ENCODE data around the gene RRM2. TPM values are rescaled to one million over a fixed set of nuclear protein-coding genes. Genes with fewer than 3 reads are reported as not detected.

Gene RRM2
- total RNA-seq, 3 donors from 2014 or later (not counting 1 experiment from before 2014, with no cell fraction given) = 16.1 to 22.1 (median 18.5) TPM

DNA sequence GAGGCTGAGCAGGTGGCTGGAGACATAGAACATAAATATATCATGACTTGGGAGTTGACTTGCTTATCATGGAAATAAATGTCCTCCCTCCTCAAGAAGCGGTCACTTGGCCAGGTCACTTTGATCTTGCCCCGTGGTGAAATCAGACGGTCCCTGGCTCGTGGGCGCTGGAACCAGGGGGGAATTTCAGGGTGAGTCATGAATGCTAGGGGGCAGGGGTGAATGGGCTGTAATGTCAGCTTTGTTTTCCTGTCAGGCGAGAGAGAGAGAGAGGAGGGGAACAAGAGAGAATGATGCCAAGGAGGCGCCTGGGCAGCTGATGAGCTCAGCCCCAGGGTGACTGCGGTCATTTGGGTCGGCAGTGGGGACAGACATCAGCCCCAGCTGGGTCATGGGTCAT, 47.7 kb downstream of the RRM2 start:
- no peak overlapping the region for H3K4me3 Mint-ChIP-seq
- Histone ChIP-seq H3K27ac (ENCODE audit: low read length) (no peak overlapping the region), H3K9me3 (ENCODE audit: control insufficient read depth, insufficient read depth, low read length) (no peaks in the 10 kb centered on the region), H3K4me3 (ENCODE audit: low read length) (no peak overlapping the region), H3K36me3 (ENCODE audit: control insufficient read depth, insufficient read depth, low read length) (no peaks in the 10 kb centered on the region), H3K27me3 (ENCODE audit: control insufficient read depth, insufficient read depth, low read length) (no peaks in the 10 kb centered on the region), H3K4me1 (ENCODE audit: control insufficient read depth, insufficient read depth, low read length) (no peaks in the 10 kb centered on the region)
- DNase-seq (no peak), ATAC-seq (no peak)
- H3K36me3 Mint-ChIP-seq = no peaks in the 10 kb centered on the region
- TF ChIP-seq, protein P1, sequence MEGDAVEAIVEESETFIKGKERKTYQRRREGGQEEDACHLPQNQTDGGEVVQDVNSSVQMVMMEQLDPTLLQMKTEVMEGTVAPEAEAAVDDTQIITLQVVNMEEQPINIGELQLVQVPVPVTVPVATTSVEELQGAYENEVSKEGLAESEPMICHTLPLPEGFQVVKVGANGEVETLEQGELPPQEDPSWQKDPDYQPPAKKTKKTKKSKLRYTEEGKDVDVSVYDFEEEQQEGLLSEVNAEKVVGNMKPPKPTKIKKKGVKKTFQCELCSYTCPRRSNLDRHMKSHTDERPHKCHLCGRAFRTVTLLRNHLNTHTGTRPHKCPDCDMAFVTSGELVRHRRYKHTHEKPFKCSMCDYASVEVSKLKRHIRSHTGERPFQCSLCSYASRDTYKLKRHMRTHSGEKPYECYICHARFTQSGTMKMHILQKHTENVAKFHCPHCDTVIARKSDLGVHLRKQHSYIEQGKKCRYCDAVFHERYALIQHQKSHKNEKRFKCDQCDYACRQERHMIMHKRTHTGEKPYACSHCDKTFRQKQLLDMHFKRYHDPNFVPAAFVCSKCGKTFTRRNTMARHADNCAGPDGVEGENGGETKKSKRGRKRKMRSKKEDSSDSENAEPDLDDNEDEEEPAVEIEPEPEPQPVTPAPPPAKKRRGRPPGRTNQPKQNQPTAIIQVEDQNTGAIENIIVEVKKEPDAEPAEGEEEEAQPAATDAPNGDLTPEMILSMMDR (IDR thresholded peaks at IDR 0.05) = no peak
- intact Hi-C loops (cut with micrococcal nuclease) = no loop called here
- peaks cover 4 to 5% of the 10 kb centered on the region in 2 donors for H3K4me1 Mint-ChIP-seq
- H3K27ac Mint-ChIP-seq = no peak overlapping the region
- no peaks in the 10 kb centered on the region for H3K9me3 Mint-ChIP-seq
- H3K27me3 Mint-ChIP-seq (ENCODE audit: low read depth in 2 of 2) = no peaks in the 10 kb centered on the region
- WGBS (ENCODE audit: insufficient coverage) = 80% methylated on average over 9 of the region's 9 CpGs

DNA sequence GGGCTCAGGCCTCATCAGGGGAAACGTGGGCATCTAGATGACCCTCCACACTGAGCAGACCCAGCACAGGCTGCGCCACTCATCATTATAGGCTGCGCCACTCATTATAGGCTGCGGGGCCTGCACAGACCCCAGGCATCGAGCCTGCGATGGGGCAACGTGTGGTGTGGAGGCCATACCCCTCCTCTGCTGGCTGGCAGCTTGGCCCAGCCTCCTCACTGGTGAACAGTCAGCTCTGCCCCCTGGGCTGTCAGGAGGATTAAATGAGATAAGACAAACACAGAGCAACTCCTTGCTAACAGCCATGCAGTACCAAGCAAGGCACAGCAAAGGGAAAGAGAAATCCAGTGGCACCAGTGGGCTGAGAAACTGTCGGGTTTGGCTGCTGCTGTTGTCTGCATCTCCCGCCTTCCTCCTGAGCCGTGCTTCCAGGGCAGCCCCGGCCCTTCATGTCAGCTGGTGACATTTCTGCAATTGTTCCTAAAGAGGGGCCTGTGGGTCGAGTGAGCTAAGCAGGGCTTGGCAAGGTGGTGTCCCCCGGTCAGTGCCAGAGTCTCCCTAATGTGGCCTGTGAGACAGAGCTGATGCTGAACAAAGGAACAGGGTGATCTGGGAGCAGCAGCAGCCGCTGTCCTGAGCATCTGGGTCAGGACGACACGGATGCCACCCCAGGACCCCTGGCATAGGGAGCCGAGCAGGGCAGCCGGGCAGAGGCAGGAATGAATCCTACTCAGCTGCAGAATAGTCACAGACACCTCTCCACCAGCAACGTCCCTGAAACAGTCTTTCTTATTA, 48.7 kb downstream of the RRM2 start:
- no peak for ATAC-seq
- Mint-ChIP-seq H3K4me3 (no peak overlapping the region), H3K36me3 (no peaks in the 10 kb centered on the region), H3K9me3 (no peaks in the 10 kb centered on the region), H3K4me1 (peaks cover 4 to 5% of the 10 kb centered on the region in 2 donors), H3K27ac (no peak overlapping the region), H3K27me3 (ENCODE audit: low read depth in 2 of 2) (no peaks in the 10 kb centered on the region)
- Histone ChIP-seq H3K9me3 (ENCODE audit: control insufficient read depth, insufficient read depth, low read length) (no peaks in the 10 kb centered on the region), H3K27ac (ENCODE audit: low read length) (no peak overlapping the region), H3K36me3 (ENCODE audit: control insufficient read depth, insufficient read depth, low read length) (no peaks in the 10 kb centered on the region), H3K27me3 (ENCODE audit: control insufficient read depth, insufficient read depth, low read length) (no peaks in the 10 kb centered on the region), H3K4me3 (ENCODE audit: low read length) (no peak overlapping the region), H3K4me1 (ENCODE audit: control insufficient read depth, insufficient read depth, low read length) (no peaks in the 10 kb centered on the region)
- 96% methylated on average over 18 of the region's 19 CpGs for WGBS (ENCODE audit: insufficient coverage)
- DNase-seq = no peak
- TF ChIP-seq, protein P1 (IDR thresholded peaks at IDR 0.05) = no peak
- intact Hi-C loops (cut with micrococcal nuclease) = no loop called here

DNA sequence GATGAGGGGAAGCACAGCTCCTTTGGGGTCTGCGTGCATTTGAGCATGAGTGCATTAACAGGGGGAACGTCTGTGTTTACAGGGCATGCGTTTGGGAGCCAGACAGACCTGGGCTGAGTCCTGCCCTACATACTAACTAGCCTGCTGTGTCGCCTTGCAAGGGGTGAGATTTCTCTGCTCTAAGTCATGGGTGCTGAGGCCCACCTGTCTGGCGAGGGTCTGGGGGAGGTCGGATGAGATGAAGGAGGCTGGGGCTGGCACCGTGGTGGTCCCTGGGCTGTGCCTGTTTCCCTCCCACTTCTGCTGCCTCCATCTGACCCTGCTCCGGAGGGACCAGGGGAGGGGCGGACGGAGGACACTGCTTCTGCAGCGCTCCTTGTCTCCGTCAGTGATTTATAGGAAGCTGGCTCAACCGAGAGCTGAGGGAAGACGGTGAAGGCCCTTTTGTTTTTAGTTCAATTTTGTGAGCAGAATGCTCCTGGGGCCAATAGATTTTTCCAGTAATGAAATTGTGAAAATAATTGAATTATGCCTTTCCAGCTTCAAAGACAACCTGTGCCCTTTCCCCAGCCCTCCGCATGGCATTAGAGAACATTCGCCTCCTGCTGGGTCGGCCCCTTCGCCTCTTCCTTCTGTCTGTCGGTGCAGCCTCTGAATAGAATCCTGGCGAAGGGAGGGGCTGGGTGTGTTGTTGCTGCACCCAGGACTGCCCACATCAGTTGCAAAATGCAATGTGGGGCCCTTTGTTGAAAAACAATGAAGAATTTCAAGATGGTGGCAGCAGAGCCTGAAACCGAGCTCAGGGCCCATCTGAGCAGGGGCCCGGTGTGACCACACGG, 49.7 kb downstream of the RRM2 start:
- DNase-seq (no peak), ATAC-seq (no peak)
- no peaks in the 10 kb centered on the region for H3K27me3 ChIP-seq (ENCODE audit: control insufficient read depth, insufficient read depth, low read length)
- Mint-ChIP-seq H3K4me1 (peaks cover 4 to 5% of the 10 kb centered on the region in 2 donors), H3K36me3 (no peaks in the 10 kb centered on the region), H3K4me3 (no peak overlapping the region), H3K27ac (no peak overlapping the region), H3K9me3 (no peaks in the 10 kb centered on the region), H3K27me3 (ENCODE audit: low read depth in 2 of 2) (no peaks in the 10 kb centered on the region)
- intact Hi-C loops (cut with micrococcal nuclease) = no loop called here
- no peaks in the 10 kb centered on the region for H3K36me3 ChIP-seq (ENCODE audit: control insufficient read depth, insufficient read depth, low read length)
- H3K4me1 ChIP-seq (ENCODE audit: control insufficient read depth, insufficient read depth, low read length) = no peaks in the 10 kb centered on the region
- no peaks in the 10 kb centered on the region for H3K9me3 ChIP-seq (ENCODE audit: control insufficient read depth, insufficient read depth, low read length)
- TF ChIP-seq, protein P1 (IDR thresholded peaks at IDR 0.05) = no peak
- H3K4me3 ChIP-seq (ENCODE audit: low read length) = no peak overlapping the region
- 93% methylated on average over 23 of the region's 23 CpGs for WGBS (ENCODE audit: insufficient coverage)
- no peak overlapping the region for H3K27ac ChIP-seq (ENCODE audit: low read length)

All from natural killer cell (primary cell).